HG03558 (cell line): ENCODE results near the gene DEPP1.

Experiments used
- ATAC-seq: cut with Tn5 transposase; IDR thresholded peaks from one replicate; pipeline ENCODE4 v1.9.1; 2021; ENCODE audit warnings: moderate number of reproducible peaks; ENCODE audit not compliant: unreplicated experiment; ENCODE audit errors: extremely low read depth

DEPP1 gene

DNA sequence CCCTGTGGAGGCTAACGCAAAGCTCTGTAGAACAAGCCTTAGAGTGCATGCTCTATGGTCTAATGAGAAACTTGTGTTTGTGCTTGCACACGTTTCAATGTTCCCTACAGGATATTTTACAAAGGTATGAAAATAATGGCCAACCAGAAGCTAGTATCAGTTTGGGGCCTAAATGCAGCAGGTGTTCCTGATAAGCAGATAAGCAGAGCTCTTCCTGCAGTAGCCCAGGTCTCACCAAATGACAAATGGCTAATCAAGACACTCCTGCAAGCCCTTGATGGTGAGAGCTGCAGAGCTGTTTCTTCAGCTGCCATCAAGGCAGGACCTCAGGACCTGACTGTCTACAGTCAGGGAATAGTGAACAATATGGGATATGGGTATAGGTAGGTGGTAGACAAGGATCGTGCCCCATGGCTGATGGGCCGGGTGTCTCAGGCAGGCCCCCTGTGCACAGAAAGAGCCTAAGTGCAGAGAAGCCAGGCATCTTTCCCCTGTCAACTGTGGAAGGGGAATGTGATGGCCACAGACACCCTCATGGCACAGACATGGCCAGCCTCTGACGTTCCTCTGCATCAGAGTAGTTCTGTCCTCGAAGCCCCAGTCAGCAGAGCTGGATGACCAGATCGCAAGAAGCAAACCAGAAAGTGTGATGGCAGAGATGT is 42.2 kb downstream of the DEPP1 start:
- no peak for ATAC-seq

DNA sequence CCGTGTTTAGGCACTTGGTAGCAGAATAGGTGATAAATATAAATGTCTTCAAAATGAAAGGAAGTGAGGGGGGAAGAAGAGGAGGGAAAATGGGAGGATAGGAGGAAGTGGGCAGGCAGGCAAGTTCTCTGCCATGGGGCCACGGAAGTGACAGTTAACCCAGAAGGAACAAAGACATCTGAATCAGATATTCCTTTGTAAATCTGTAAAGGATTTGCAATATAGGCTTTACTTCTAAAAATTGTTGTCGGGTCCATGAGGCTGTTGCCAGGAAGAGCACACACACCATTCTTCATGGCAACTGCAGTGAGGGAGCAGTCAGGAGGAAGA is 42.7 kb downstream of the DEPP1 start:
- no peak for ATAC-seq

DNA sequence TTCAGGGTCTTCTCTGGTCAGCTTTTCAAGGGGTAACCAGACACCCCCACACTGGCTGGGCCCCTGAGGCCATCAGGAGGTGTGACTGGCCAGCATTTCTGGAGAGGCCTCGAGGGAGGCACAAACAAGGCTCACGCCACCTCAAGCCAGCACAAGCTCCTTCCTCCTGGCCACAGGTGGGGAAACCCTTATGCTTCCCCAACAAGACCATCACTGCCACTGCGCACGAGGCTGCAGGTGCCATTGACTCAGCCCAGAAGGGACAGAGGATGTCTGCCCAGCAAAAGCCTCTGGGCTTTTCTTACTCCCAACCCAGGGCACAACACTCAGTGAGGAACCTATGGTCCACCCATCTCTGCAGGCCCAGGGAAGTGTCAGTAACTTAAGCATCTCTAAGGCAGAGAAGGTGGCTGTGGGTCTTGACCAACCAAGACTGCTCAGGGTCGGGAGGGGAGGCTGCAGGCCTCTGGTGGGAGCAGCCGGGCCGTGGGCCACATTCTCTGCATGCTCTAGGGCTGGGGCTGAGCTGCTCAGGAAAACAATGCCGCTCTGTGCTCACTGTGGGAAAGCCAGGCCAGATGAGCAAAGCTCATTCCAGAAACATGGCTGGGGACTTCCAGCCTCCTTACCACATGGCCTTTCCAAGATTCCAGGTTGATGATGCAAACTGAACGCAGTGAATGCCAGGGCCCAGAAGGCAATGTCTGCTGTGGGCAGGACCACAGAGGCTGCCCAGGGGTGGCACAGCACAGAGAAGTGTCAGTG is 43.2 kb downstream of the DEPP1 start:
- no peak for ATAC-seq

DNA sequence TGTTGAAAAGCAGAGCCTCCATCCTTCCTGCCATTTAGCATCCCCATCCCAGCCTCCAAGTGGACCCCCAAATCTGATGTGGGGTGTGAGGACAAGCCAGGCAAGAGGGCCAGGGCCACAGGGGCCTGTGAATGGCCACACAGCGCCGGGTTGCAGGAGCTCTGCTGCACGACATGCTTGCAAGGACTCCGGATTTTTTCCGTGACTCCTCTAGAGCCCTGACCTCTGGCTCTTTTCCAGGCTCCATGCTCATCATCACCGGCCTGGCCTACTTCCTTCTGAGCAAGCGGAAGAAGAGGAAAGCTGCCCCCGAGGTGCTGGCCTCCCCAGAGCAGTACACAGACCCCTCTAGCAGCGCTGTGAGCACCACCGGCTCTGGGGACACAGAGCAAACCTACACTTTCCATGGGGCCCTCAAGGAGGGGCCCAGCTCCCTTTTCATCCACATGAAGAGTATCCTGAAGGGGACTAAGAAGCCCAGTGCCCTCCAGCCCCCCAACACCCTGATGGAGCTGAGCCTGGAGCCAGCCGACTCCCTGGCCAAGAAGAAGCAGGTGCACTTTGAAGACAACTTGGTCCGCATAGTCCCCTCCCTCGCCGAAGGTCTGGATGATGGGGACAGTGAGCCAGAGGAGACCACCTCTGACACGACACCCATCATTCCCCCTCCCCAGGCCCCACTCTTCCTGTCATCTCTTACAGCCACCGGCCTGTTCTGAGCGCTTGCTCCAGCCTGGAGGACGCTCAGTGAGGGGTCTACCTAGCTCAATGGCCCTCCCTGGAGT is 44.0 kb downstream of the DEPP1 start:
- ATAC-seq = no peak

DNA sequence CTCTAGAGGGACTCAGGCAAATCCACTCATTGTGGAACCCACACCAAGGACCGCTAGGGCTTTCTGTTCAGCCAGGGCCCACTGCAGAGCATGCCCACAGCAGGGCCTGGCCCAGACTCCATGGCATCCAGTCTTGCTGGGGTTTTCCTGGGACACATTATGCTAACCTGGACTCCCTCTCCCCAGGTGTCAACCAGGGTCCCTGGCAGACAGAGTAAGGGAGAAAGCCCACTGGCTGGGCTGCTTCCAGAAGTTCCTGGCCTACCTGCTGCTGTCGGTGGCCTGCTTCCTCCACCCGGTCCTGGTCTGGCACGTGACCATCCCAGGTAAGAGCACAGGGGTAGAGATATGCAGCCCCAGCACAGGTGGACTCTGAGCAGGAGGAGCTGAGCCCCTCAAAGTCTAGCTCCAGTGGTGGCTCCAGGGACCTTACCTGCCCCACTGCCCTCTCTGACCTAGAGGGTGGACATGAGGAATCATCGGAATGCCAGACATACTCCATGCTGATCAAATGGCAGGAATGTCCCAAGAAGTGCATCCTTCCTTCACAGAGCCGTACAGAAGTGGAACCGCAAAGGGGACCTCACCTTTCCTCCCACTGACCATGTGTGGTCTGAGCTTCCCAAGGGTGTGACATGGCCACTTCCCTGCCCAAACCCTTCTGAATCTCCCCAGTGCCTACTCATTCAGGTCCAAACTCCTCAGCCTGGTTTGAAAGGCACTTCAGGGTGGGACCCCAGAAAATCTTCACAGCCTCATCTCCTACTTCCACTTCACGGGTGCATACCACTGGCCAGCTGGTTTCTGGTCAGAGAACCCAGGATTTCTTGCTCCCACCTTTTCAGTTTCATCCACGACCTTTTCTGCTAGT is 44.9 kb downstream of the DEPP1 start:
- no peak for ATAC-seq

DNA sequence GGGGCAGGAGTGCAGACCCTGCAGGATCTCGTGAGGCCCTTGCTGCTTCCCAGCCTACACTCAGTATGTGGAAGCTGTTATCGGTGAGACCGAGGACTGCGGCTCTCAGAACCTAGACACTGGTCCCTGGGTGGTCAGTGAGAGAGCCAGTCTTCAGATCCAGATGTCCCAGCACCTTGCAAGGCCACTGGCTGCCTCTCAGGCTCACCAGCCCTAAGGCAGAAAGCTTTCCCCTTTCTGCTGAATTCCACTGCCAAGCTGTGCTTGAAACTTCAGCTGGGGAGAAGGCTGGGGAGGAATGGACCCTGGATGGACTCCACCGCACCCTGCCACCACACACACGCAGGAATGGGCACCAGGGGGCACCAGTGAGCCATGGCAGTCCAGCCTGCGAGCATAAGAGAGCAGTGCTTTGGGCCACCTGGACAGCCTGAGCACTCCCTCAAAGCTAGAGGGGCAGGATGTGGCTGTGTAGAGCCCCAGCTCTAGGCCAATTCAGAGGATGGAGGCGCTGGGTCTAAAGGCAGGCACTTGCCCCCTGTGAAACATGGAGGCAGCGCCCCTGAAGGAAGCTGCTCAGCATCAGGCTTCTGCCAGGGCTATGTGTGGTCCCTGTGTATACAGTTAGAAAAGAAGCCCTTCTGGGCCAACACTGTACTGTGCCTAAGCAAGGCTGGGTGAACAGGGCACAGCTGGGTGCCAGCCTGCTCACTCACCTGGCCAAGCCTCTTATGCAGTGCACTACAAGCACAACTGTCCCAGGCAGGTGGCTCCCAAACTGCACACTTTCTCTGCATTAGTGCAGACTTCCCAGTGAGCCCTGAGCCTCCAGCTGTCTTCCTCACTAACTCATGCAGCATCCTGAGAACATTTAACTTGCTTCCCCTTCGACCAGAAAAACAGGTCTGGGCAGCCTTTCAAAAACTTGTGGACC is 45.8 kb downstream of the DEPP1 start:
- peak; percentile 94 for ATAC-seq

DNA sequence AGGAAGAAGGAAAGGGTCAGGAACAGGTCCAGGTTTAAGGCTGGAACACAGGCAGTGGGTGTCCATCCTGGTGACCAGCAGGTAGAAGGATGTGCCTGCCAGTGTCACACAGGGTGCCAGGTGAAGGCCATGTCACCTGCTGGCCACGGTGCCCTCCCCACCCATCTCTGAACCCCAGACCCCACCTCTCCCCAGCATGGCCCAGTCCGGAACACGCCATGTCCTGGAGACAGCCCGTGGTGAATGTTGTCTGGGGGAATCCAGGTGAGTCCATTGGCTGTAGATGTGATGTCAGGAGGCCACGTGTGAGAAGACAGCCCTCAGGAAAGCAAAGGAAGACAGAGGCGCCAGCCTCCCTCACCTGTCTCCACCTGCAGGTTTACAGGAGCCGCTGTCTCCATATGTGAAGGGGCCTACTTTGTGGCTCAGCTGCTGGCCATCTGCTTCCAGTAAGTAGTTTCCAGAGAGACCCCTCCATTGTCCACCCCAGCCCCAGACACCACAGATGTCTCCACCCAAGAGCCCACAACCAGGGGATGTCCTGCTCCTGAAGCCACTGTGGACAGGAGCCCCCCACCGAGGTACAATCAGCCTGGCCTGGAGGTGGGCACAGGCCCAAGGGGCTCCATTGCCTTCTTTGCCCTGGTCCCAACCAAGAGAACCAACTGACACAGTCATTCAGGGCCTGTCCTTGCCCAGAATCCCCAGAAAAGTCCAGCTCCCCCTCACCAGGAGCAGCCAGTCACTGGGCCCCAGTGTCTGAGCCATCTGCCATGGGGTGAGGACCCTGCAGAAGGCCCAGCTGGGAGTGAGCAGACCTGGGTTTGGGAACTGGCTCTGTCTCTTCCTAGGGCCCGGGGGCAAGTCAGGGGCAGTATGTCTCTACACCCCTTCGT is 46.7 kb downstream of the DEPP1 start:
- ATAC-seq = no peak

DNA sequence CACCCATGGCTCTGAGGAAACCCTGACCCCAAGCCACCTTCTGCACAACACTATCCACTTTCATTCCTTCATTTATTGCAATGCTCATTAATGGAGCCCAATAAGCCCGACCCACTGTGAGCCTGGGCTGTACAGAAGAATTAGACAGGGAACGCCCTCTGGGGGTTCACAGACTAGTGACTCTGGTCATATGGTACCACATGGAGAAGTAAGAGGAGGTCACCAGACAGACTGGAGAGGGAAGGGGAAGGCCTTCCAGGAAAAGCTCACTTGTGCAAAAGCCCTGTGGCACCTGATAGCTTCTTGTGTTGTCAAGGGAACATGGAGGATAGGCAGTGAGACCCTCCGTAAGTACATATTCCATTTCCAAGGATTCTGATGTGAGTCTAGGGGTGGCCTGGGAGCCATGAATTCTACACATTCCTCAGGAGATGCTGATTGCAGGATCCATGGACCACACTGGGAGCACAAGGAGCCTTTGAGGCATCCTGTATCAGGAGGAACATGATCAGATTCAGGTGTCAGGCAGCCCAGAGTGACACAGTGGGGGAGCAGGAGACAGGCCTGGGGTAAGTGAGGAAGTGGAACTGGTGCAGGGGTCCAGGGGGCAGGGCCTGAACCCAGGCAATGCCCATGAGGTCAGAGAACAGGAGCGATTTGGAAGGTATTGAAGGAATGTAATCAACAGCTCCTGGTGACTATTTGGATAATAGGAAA is 47.5 kb downstream of the DEPP1 start:
- ATAC-seq = no peak

DNA sequence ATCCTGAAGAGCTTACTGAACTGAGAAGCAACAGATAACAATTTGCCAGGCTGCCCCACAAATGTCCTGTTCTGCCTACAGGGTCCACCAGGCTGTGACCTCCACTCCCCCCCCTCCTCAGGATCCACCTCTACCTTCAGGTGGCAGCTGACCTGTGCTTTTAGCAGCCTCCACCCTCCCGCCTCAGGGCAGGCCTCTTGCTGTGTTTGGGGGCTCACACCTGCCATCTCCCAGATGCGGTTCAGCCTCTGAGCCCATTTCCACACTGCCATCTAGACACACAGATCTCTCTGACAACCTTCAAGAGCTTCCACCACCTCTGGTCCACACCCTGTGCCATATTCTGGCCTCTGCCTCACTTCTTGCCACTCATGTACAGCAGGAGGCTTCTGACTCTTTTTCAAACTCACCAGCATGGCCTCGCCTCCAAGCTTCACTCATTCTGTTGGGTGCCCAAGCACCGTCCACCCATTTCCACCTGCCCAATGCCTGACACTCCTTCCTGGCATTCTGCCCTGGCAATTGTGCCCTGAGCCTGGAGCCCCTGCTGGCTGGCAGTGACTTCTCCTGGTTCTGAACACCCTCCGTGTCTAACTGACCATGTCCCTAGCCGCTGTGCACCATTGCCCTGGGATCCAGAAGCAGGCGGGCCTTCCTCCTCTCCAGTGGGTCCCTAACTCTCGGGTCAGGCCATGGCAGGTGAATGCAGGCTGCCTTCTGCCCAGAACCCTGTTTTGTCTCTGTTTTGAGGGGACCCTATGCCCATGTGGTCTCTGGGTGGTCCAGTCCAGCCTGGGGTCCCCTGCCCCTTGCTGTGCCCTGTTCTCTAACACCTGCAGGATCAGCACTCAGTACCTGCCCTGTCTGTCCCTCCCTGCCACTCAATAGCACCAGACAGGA is 49.0 kb downstream of the DEPP1 start:
- no peak for ATAC-seq

DNA sequence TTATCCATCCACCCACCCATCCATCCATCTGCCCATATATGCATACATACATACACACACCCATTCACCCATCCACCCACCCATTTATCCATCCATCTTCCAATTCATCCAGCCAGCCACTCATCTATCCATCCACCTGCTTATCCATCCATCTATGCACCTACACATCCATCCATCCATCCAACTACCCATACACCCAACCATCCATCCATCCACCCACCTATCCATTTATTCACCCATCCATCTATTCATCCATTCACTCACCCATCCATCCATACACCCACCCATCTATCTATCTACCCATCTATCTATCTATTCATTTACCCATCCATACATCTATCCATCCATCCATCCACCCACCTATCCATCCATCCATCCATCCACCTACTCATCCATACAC is 50.1 kb downstream of the DEPP1 start:
- ATAC-seq = no peak

DNA sequence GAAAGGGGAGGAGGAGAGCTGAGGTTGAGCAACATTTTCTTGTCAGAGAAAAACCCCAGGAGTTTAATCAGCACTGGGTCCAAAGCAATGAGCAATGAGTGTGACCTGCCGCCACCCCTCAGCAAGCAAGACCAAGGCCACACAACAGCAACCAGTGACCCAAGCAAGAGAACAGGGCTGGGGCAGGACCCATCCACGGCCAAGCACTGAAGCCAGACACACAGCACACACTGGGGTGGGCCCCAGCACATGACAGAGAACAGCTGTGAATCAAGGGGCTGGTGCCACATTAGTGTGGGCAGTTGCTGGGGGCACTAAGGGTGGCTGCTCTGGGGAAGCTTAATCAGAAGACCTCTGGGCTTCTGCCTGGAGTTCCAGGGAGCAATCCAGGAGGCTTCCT is 51.3 kb downstream of the DEPP1 start:
- ATAC-seq = no peak

DNA sequence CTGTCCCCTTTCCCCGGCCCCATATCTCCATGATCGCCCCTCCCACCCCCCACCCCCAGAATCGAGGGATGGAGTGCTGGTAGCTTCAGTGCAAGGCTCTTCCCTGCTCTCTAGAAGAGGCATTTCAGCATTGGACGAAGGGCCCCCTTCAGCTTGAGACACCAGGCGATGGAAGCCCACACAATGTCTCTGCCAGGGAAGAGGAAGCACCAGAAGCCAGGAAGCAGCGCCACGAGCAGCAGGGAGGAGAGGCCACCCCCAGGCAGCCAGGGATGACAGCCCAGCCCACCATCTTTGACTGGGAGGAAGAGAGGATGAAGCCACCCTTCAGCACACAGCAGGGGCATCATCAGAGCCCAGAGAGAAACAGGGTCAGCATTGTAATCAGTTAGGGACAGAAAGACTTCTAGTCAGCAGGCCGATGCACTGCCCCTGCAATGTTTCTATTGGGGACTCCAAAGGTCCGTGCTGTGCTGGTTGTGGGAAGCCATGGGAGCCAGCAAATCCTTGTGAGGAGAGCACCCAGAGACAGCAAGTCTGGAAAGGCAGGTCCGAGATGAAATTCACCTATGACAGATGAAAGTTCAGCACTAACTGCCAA is 51.8 kb downstream of the DEPP1 start:
- ATAC-seq = no peak
